HepG2 (cell line): ENCODE data around the gene HSP90AA1. TPM values are rescaled to one million over a fixed set of nuclear protein-coding genes. Genes with fewer than 3 reads are reported as not detected.

ENCODE experiments used
- ATAC-seq: fragments of 200-7000 bp; cut with Tn5 transposase; 3 replicates; pipeline ENCODE4 v1.9.1; 2020; ENCODE audit warnings: mild to moderate bottlenecking, moderate library complexity
- BruUV-seq: library from RNA; stranded (reverse); fragments of 400-500 nt; replicated peaks from 2 replicates; lab custom pipeline; 2021; lab: Mats Ljungman, UMichigan
- CTCF ChIA-PET: fragments of 300-600 bp; formaldehyde crosslinking; extraction: SDS; loops from one replicate; lab custom pipeline; 2021; ENCODE audit warnings: low total read pairs, inconsistent platforms, low intra/inter-chr PET ratio; lab: Yijun Ruan, JAX
- POLR2A ChIA-PET: fragments of 350-600 bp; sonication (Branson Sonifier 250); formaldehyde crosslinking; loops from one replicate; lab custom pipeline; 2020; ENCODE audit warnings: antibody characterized with exemption, inconsistent platforms; lab: Yijun Ruan, JAX
- DNase-seq: peaks from one replicate; pipeline ENCODE4 v3.0.0-alpha.2; 2015; ENCODE audit warnings: low spot score
- FAIRE-seq: peaks from 3 replicates; lab custom pipeline; 2011; peaks lifted over from hg19 to GRCh38; lab: Jason Lieb, UNC
- H2AFZ ChIP-seq: one replicate; pipeline ENCODE4 v1.6.1; 2011; ENCODE audit warnings: low read length, inconsistent platforms
- H3K27ac ChIP-seq: fragments of 300-600 bp; 3 replicates; pipeline ENCODE4 v1.8.0; 2011; ENCODE audit warnings: mixed run types, mild to moderate bottlenecking, mixed read lengths, low read length, inconsistent platforms; ENCODE audit not compliant: insufficient read depth; ENCODE audit errors: extremely low read length
- H3K27me3 ChIP-seq, 2 experiments: fragments of 200-600 bp in 1 of 2; 2 replicates in 1 of 2; 3 replicates in 1 of 2; pipeline versions ENCODE4 v1.6.0 to v1.8.0; 2011; ENCODE audit warnings: low read length in 2 of 2, mild to moderate bottlenecking in 2 of 2, moderate library complexity in 2 of 2, inconsistent platforms in 1 of 2; ENCODE audit not compliant: insufficient read depth in 2 of 2, control insufficient read depth in 1 of 2
- H3K36me3 ChIP-seq, 2 experiments: fragments of 200-600 bp in 1 of 2; replicated peaks in 1 of 2; 2 replicates in 1 of 2; 3 replicates in 1 of 2; pipeline versions ENCODE4 v1.5.1 to v1.8.0; 2011; ENCODE audit warnings: low read length in 2 of 2, inconsistent platforms in 1 of 2; ENCODE audit not compliant: insufficient read depth in 2 of 2, control insufficient read depth in 1 of 2
- H3K4me1 ChIP-seq: 2 replicates; pipeline ENCODE4 v1.5.1; 2012; ENCODE audit warnings: low read length, inconsistent platforms; ENCODE audit not compliant: insufficient read depth
- H3K4me2 ChIP-seq: 2 replicates; pipeline ENCODE4 v1.6.0; 2011; ENCODE audit warnings: low read depth, low read length, inconsistent platforms
- H3K4me3 ChIP-seq, 3 experiments: fragments of 200-600 bp in 1 of 3; sonication (generic), shearing (Covaris generic) in 1 of 3; replicated peaks in 1 of 3; 2 replicates each; pipeline ENCODE4 v1.5.1; 2011 to 2016; ENCODE audit warnings: low read length in 3 of 3, inconsistent platforms in 2 of 3, low read depth in 2 of 3, mild to moderate bottlenecking in 2 of 3, control low read depth in 1 of 3, mixed read lengths in 1 of 3; ENCODE audit not compliant: insufficient read depth in 1 of 3
- H3K79me2 ChIP-seq: one replicate; pipeline ENCODE4 v1.6.1; 2011; ENCODE audit warnings: low read length, inconsistent platforms; ENCODE audit not compliant: insufficient read depth
- H3K9ac ChIP-seq: 2 replicates; pipeline ENCODE4 v1.6.0; 2011; ENCODE audit warnings: mild to moderate bottlenecking, low read depth, low read length, inconsistent platforms; ENCODE audit not compliant: insufficient read depth
- H3K9me3 ChIP-seq: 2 replicates; pipeline ENCODE4 v1.5.1; 2012; ENCODE audit warnings: mild to moderate bottlenecking, low read length
- H4K20me1 ChIP-seq: 2 replicates; pipeline ENCODE4 v1.6.0; 2011; ENCODE audit warnings: inconsistent platforms, mild to moderate bottlenecking, low read length, moderate library complexity; ENCODE audit not compliant: insufficient read depth
- AGO2 ChIP-seq: fragments of 200-400 bp; formaldehyde crosslinking; optimal IDR thresholded peaks from 2 replicates; pipeline ENCODE3; 2017; ENCODE audit warnings: mild to moderate bottlenecking, low read depth, low read length, moderate library complexity
- JDP2 ChIP-seq: sonication (generic); formaldehyde crosslinking; IDR thresholded peaks from 2 replicates; pipeline ENCODE4 v1.8.1; 2022; ENCODE audit warnings: missing genetic modification reagents, borderline replicate concordance
- WGBS: methylation state at CpG from one replicate; pipeline ENCODE4 v1.1.6; 2017; ENCODE audit warnings: low lambda C conversion rate; 5-methylcytosine and 5-hydroxymethylcytosine counted together
- in situ Hi-C: cut with HindIII; loops from 2 replicates; pipeline ENCODE4 v1.10.0; 2017; ENCODE audit warnings: low pct_unique_long_range_greater_than_20kb; ENCODE audit not compliant: extremely low pct_ligation_motif_present
- intact Hi-C: fragments of 100-400 bp; cut with micrococcal nuclease; formaldehyde crosslinking; loops from one replicate; pipeline ENCODE4 v1.10.0; 2022; ENCODE audit not compliant: unreplicated experiment
- polyA plus RNA-seq, 8 experiments: library from polyadenylated mRNA; depleted of rRNA in 3 of 8; stranded (reverse) in 7 of 8; unstranded in 1 of 8; fragments of >200 nt; fragmentation: Illumina TruSeq in 4 of 8; extraction: Trizol in 4 of 8; gene quantifications; 2 replicates each; pipeline versions ENCODE4 v1.2.1 to v1.2.3, GENCODE V29; 2011 to 2016; ENCODE audit warnings: low read depth in 4 of 8, missing spikeins in 1 of 8, mixed read lengths in 1 of 8; ENCODE audit not compliant: insufficient read depth in 1 of 8
- total RNA-seq, 5 experiments: library from RNA; depleted of rRNA; stranded (reverse); fragments of >200 nt; fragmentation: Illumina TruSeq; extraction: Trizol; gene quantifications; 2 replicates each; pipeline ENCODE4 v1.2.3, GENCODE V29; 2016; ENCODE audit warnings: low read depth in 1 of 5
- TF ChIP-seq, protein P1 (sequence below): sonication (generic); formaldehyde crosslinking; IDR thresholded peaks from 2 replicates; pipeline ENCODE4 v1.5.1; 2020; ENCODE audit warnings: missing genetic modification reagents, mild to moderate bottlenecking, borderline replicate concordance

HSP90AA1 gene
- total and polyA plus RNA-seq, 2 of the 13 experiments (the other 11 are each of a cell fraction or from before 2014, with no cell fraction given), result 262 to 636 TPM

GRCh38 chr14:102052522-102052921 lies 34.3 kb downstream of the HSP90AA1 start:
- Histone ChIP-seq H3K27me3 (no peaks in the 10 kb centered on the region), H3K9me3 (no peaks in the 10 kb centered on the region), H3K4me1 (peaks cover 22% of the 10 kb centered on the region), H2AFZ (no peak overlapping the region), H3K9ac (no peak overlapping the region), H3K4me3 (no peak overlapping the region), H3K79me2 (no peaks in the 10 kb centered on the region), H3K4me2 (no peak overlapping the region), H4K20me1 (no peaks in the 10 kb centered on the region), H3K36me3 (peaks cover 20 to 32% of the 10 kb centered on the region in 2 experiments), H3K27ac (no peak overlapping the region)
- peak; percentile 23 for TF ChIP-seq AGO2
- TF ChIP-seq JDP2, result no peak
- CTCF ChIA-PET, result no interaction called here
- BruUV-seq, result no TSS peak
- ATAC-seq (no peak), FAIRE-seq (no peak), DNase-seq (no peak)
- in situ Hi-C loops (no loop called here), intact Hi-C loops (no loop called here)
- WGBS, result 100% methylated on average over 10 of the region's 10 CpGs
- POLR2A ChIA-PET, result interaction anchor here (0.8 kb wide), 1 partner anchor 34 kb away, joined by 3 read pairs; the partner anchor contains the start of gene HSP90AA1

DNA sequence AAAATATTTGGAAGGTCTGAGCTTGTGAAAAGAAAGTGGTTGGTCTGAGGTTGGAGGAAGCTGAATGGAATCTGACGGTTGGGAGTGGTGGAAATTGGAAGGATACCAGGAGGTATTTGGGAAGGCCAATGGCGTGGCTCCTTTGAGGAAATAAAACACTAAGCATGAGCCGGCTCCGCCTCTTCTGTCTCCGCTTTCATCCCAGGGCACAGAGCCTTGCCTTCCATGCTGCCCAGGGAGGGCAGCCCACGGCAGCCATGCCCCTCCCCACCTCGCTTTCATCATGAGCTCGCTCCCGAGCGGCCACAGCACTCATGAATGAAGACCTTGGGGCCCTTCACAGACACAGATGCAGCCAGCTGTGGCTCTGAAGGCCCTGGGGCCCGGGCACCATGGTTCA lies 36.2 kb downstream of the HSP90AA1 start:
- Histone ChIP-seq H4K20me1 (no peaks in the 10 kb centered on the region), H3K9ac (no peak overlapping the region), H3K27me3 (no peaks in the 10 kb centered on the region), H3K4me3 (no peak overlapping the region), H2AFZ (no peak overlapping the region), H3K4me1 (0 out of 2 replicates have a peak, but pooled peaks cover 10% of the 10 kb centered on the region), H3K79me2 (no peaks in the 10 kb centered on the region), H3K9me3 (no peaks in the 10 kb centered on the region), H3K27ac (no peak overlapping the region), H3K4me2 (no peak overlapping the region), H3K36me3 (peaks cover 20 to 39% of the 10 kb centered on the region in 2 experiments)
- 96% methylated on average over 11 of the region's 11 CpGs for WGBS
- CTCF ChIA-PET, result no interaction called here
- no peak for ATAC-seq
- BruUV-seq, result TSS peak; percentile 57
- TF ChIP-seq, protein P1, sequence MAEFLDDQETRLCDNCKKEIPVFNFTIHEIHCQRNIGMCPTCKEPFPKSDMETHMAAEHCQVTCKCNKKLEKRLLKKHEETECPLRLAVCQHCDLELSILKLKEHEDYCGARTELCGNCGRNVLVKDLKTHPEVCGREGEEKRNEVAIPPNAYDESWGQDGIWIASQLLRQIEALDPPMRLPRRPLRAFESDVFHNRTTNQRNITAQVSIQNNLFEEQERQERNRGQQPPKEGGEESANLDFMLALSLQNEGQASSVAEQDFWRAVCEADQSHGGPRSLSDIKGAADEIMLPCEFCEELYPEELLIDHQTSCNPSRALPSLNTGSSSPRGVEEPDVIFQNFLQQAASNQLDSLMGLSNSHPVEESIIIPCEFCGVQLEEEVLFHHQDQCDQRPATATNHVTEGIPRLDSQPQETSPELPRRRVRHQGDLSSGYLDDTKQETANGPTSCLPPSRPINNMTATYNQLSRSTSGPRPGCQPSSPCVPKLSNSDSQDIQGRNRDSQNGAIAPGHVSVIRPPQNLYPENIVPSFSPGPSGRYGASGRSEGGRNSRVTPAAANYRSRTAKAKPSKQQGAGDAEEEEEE (CRISPR knock-in tag), result no peak
- TF ChIP-seq AGO2, result peak; percentile 23
- POLR2A ChIA-PET, result no interaction called here
- no peak for FAIRE-seq
- no peak for DNase-seq
- in situ Hi-C loops, result no loop called here
- intact Hi-C loops, result no loop called here
